ENCODE data around the gene CERK. TPM values are rescaled to one million over a fixed set of nuclear protein-coding genes. Genes with fewer than 3 reads are reported as not detected.

The CERK gene
- total RNA-seq, 4 donors from 2014 or later, result 20.3 to 42.0 (median 24.7) TPM

GRCh38 chr22:46679706-46680269 is 58.3 kb downstream of the CERK start:
- Histone ChIP-seq H3K9me3 (no peaks in the 10 kb centered on the region), H3K36me3 (peaks cover 0 to 72% (median 3%) of the 10 kb centered on the region in 3 donors), H3K27ac (peak overlapping the region in 1 of 4 donors; percentile 46), H3K4me3 (no peak overlapping the region), H3K27me3 (no peaks in the 10 kb centered on the region), H3K4me1 (peaks cover 0 to 8% (median 0%) of the 10 kb centered on the region in 4 donors)
- TF ChIP-seq EP300 (IDR thresholded peaks at IDR 0.05), result no peak
- TF ChIP-seq POLR2A (IDR thresholded peaks at IDR 0.05), result no peak
- TF ChIP-seq, protein P1, sequence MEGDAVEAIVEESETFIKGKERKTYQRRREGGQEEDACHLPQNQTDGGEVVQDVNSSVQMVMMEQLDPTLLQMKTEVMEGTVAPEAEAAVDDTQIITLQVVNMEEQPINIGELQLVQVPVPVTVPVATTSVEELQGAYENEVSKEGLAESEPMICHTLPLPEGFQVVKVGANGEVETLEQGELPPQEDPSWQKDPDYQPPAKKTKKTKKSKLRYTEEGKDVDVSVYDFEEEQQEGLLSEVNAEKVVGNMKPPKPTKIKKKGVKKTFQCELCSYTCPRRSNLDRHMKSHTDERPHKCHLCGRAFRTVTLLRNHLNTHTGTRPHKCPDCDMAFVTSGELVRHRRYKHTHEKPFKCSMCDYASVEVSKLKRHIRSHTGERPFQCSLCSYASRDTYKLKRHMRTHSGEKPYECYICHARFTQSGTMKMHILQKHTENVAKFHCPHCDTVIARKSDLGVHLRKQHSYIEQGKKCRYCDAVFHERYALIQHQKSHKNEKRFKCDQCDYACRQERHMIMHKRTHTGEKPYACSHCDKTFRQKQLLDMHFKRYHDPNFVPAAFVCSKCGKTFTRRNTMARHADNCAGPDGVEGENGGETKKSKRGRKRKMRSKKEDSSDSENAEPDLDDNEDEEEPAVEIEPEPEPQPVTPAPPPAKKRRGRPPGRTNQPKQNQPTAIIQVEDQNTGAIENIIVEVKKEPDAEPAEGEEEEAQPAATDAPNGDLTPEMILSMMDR (IDR thresholded peaks at IDR 0.05), result no peak
- no peak for DNase-seq (ENCODE audit: low spot score in 2 of 2)
- WGBS, 2 donors, result 70 to 72% methylated on average over 16 of the region's 16 CpGs

DNA sequence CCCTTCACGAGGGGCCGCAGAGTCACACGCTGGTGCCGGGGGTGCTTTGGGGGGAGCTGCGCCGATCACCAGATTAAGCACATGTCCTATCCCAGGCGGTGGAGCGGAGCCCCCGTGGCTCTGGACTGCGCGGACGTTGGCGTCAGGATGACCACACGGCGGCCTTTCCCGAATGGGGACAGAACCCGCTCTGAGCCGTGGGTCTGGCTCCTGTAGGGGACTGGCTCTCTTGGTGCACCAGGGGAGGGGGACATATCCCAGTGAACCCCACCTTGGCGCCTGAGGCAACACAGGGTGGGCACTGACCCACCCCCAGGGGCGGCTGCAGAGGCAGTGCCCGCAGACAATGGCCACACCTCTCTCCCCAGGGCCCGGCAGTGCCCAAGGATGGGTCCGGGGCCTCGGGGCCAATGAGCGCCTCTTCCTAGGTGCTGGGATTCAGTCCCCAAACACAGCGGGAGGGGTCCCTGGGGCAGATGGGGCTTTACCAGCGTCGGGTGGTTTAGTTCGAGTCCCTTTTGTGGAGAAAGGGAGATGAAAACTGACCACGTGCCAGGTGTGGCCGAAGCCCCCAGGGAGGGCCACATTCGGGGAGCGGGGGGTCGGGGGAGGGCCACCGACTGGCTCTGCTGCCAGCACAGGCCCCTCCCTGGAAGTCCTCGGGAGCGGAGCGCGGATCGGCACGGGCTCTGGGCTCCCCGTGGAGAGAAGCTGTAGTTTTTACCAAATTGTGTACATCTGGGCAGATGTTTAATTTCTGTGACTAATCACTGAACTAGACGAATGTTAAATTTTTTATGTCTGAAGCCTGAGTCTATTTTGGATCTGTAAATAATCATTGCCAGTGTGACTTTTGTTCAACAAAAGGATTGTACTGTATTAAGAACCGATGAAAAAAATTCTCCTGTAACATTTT is 59.0 kb downstream of the CERK start:
- peak overlapping the region in 2 of 4 donors; percentile 1 to 38 for H3K27ac ChIP-seq
- TF ChIP-seq, protein P1 (IDR thresholded peaks at IDR 0.05), result no peak
- no peak for TF ChIP-seq POLR2A (IDR thresholded peaks at IDR 0.05)
- TF ChIP-seq EP300 (IDR thresholded peaks at IDR 0.05), result no peak
- H3K36me3 ChIP-seq, result peaks cover 0 to 74% (median 3%) of the 10 kb centered on the region in 3 donors
- H3K4me1 ChIP-seq, result peaks cover 0 to 8% (median 1%) of the 10 kb centered on the region in 4 donors
- 76 to 78% methylated on average over 41 to 44 of the region's 44 CpGs for WGBS, 2 donors
- no peaks in the 10 kb centered on the region for H3K27me3 ChIP-seq
- no peak for DNase-seq (ENCODE audit: low spot score in 2 of 2)
- no peaks in the 10 kb centered on the region for H3K9me3 ChIP-seq
- H3K4me3 ChIP-seq, result no peak overlapping the region

- DNase-seq (ENCODE audit: low spot score in 2 of 2), result no peak
- Histone ChIP-seq H3K9me3 (no peaks in the 10 kb centered on the region), H3K27ac (peak overlapping the region in 2 of 4 donors; percentile 1 to 38), H3K4me3 (no peak overlapping the region), H3K27me3 (no peaks in the 10 kb centered on the region), H3K36me3 (peaks cover 0 to 77% (median 3%) of the 10 kb centered on the region in 3 donors), H3K4me1 (peaks cover 0 to 11% (median 4%) of the 10 kb centered on the region in 4 donors)
- no peak for TF ChIP-seq EP300 (IDR thresholded peaks at IDR 0.05)
- TF ChIP-seq, protein P1 (IDR thresholded peaks at IDR 0.05), result no peak
- no peak for TF ChIP-seq POLR2A (IDR thresholded peaks at IDR 0.05)
- WGBS, 2 donors, result 81 to 85% methylated on average over 19 to 22 of the region's 31 CpGs
Observed at GRCh38 chr22:46678003-46678657, 59.9 kb downstream of the CERK start.

DNA sequence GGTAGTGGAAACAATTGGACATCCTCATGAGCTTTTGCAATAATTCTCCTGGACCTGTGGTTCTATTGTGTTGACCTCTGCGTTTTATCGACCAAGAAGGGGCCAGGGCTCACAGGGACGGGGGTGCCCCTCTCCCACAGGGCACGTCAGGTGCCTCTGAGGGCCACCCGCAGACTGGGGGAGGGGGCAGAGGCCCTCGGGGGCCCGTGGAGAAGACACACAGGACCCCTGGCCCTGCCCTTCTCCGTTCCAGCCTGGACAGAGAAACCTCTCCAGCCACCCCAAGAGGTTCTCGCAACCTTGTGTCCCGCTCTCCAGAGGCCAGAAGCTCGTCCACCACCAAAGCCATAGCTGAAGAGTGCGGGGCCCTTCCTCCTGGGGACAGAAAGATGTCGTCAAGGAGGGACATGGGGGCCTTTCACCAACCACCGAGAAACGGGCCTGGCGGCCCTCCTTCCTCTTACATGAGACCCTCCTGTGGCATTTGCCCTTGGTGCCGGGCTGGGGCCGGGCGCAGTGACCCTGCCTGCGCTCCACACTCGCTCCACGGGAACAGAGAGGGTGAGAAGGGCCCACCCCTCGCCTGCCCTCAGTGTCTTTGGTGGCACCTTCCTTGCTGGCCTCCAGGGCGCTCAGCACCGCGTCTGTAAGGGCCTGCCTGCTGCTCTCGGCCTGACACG is 60.6 kb downstream of the CERK start:
- peak overlapping the region in 1 of 4 donors; percentile 6 for H3K27ac ChIP-seq
- WGBS, 2 donors, result 86 to 89% methylated on average over 18 to 21 of the region's 28 CpGs
- H3K36me3 ChIP-seq, result peaks cover 0 to 78% (median 3%) of the 10 kb centered on the region in 3 donors

More for the DNA sequence above, 60.6 kb downstream of the CERK start:
- TF ChIP-seq EP300 (IDR thresholded peaks at IDR 0.05) (no peak), POLR2A (IDR thresholded peaks at IDR 0.05) (no peak)
- TF ChIP-seq, protein P1 (IDR thresholded peaks at IDR 0.05), result no peak
- DNase-seq (ENCODE audit: low spot score in 2 of 2), result no peak
- Histone ChIP-seq H3K4me3 (no peak overlapping the region), H3K4me1 (peaks cover 0 to 13% (median 6%) of the 10 kb centered on the region in 4 donors), H3K27me3 (no peaks in the 10 kb centered on the region), H3K9me3 (no peaks in the 10 kb centered on the region)
